Suprapubic skin (tissue), 4 donors: Measurements from ENCODE around the gene ARHGEF17. TPM values are rescaled to one million over a fixed set of nuclear protein-coding genes. Genes with fewer than 3 reads are reported as not detected.
A peak's percentile ranks its signal among the peaks of the same experiment; 100 is the strongest.

ENCODE experiments used
- DNase-seq, 2 donors: peaks; one replicate each; pipeline ENCODE4 v3.0.0-alpha.2; 2019; ENCODE audit warnings: low spot score in 2 of 2
- H3K27ac ChIP-seq: fragments of 200-600 bp; sonication (generic); one replicate; pipeline ENCODE4 v1.5.1; 2019
- H3K27me3 ChIP-seq: fragments of 200-600 bp; sonication (generic); one replicate; pipeline ENCODE4 v1.5.1; 2019
- H3K36me3 ChIP-seq: fragments of 200-600 bp; sonication (generic); one replicate; pipeline ENCODE4 v1.5.1; 2019
- H3K4me1 ChIP-seq: fragments of 200-600 bp; sonication (generic); one replicate; pipeline ENCODE4 v1.5.1; 2019
- H3K4me3 ChIP-seq: fragments of 200-600 bp; sonication (generic); one replicate; pipeline ENCODE4 v1.5.1; 2019; ENCODE audit warnings: mild to moderate bottlenecking
- H3K9me3 ChIP-seq: fragments of 200-600 bp; sonication (generic); one replicate; pipeline ENCODE4 v1.5.1; 2019
- CTCF ChIP-seq, 2 donors: fragments of 200-600 bp in 1 of 2; fragments of 450-650 bp in 1 of 2; sonication (generic) in 1 of 2; IDR thresholded peaks; one replicate each; pipeline ENCODE4 v1.5.1; 2016 to 2019; ENCODE audit warnings: antibody characterized with exemption in 2 of 2, mild to moderate bottlenecking in 1 of 2, moderate library complexity in 1 of 2
- EP300 ChIP-seq: sonication (generic); formaldehyde crosslinking; IDR thresholded peaks from one replicate; pipeline ENCODE4 v1.6.1; 2017; ENCODE audit warnings: antibody characterized with exemption
- POLR2A ChIP-seq, 2 donors: fragments of 450-650 bp; IDR thresholded peaks; one replicate each; pipeline ENCODE4 v1.6.1; 2017; ENCODE audit warnings: antibody characterized with exemption in 2 of 2, mild to moderate bottlenecking in 2 of 2, moderate library complexity in 2 of 2
- POLR2AphosphoS5 ChIP-seq, 3 donors: sonication (generic); formaldehyde crosslinking; IDR thresholded peaks; one replicate each; pipeline ENCODE4 v1.6.1; 2017; ENCODE audit warnings: antibody characterized with exemption in 3 of 3
- WGBS: methylation state at CpG from one replicate; pipeline ENCODE4 v1.1.5; 2018; 5-methylcytosine and 5-hydroxymethylcytosine counted together
- total RNA-seq, 4 donors: library from RNA; depleted of rRNA; stranded (reverse); fragments of >200 nt; gene quantifications; one replicate each; pipeline ENCODE4 v1.1.0, GENCODE V29; 2016

Gene ARHGEF17
- total RNA-seq, 4 donors from 2014 or later: 8.3 to 25.0 (median 9.7) TPM

- H3K9me3 ChIP-seq: no peaks in the 10 kb centered on the region
- H3K4me3 ChIP-seq: no peak overlapping the region
- no peak overlapping the region for H3K27ac ChIP-seq
- no peak for TF ChIP-seq EP300
- TF ChIP-seq POLR2AphosphoS5 (IDR thresholded peaks at IDR 0.05): no peak
- TF ChIP-seq POLR2A (IDR thresholded peaks at IDR 0.05): no peak
- TF ChIP-seq CTCF (IDR thresholded peaks at IDR 0.05): no peak
- no peaks in the 10 kb centered on the region for H3K36me3 ChIP-seq
- 87% methylated on average over 7 of the region's 10 CpGs for WGBS
- H3K4me1 ChIP-seq: no peaks in the 10 kb centered on the region
- DNase-seq: no peak
- H3K27me3 ChIP-seq: no peaks in the 10 kb centered on the region
Measured at GRCh38 chr11:73299751-73300150, 8.3 kb upstream of the ARHGEF17 start.

GRCh38 chr11:73306069-73306841 is 1.8 kb upstream of the ARHGEF17 start:
- peaks cover 24% of the 10 kb centered on the region for H3K4me1 ChIP-seq
- H3K27me3 ChIP-seq: no peaks in the 10 kb centered on the region
- no peak overlapping the region for H3K4me3 ChIP-seq
- 84% methylated on average over 7 of the region's 7 CpGs for WGBS
- no peak for DNase-seq
- no peaks in the 10 kb centered on the region for H3K9me3 ChIP-seq
- no peak overlapping the region for H3K27ac ChIP-seq
- TF ChIP-seq CTCF (IDR thresholded peaks at IDR 0.05): no peak
- no peak for TF ChIP-seq POLR2A (IDR thresholded peaks at IDR 0.05)
- no peaks in the 10 kb centered on the region for H3K36me3 ChIP-seq

GRCh38 chr11:73306977-73307322 is 1.1 kb upstream of the ARHGEF17 start:
- Histone ChIP-seq H3K4me3 (peak overlapping the region; percentile 63), H3K27ac (no peak overlapping the region), H3K4me1 (peaks cover 29% of the 10 kb centered on the region), H3K36me3 (no peaks in the 10 kb centered on the region), H3K27me3 (no peaks in the 10 kb centered on the region), H3K9me3 (no peaks in the 10 kb centered on the region)
- 14% methylated on average over 18 of the region's 18 CpGs for WGBS
- DNase-seq: no peak
- no peak for TF ChIP-seq POLR2A (IDR thresholded peaks at IDR 0.05)

GRCh38 chr11:73307323-73308002 is 613 bp upstream of the ARHGEF17 start:
- peak overlapping the region; percentile 92 for H3K27ac ChIP-seq
- peak; percentile 99 for DNase-seq
- H3K4me3 ChIP-seq: peak overlapping the region; percentile 63
- H3K36me3 ChIP-seq: no peaks in the 10 kb centered on the region
- H3K9me3 ChIP-seq: no peaks in the 10 kb centered on the region
- no peaks in the 10 kb centered on the region for H3K27me3 ChIP-seq
- peaks cover 34% of the 10 kb centered on the region for H3K4me1 ChIP-seq
- under 1% methylated on average over 51 of the region's 56 CpGs for WGBS
- TF ChIP-seq POLR2AphosphoS5 (IDR thresholded peaks at IDR 0.05) (peak in 2 of 3 donors; percentile 39 to 61), CTCF (IDR thresholded peaks at IDR 0.05) (peak; percentile 84 to 90), EP300 (no peak), POLR2A (IDR thresholded peaks at IDR 0.05) (no peak)

- DNase-seq: peak; percentile 92 to 95
Measured at GRCh38 chr11:73308961-73309919, 1.2 kb downstream of the ARHGEF17 start.

More at GRCh38 chr11:73308961-73309919, 1.2 kb downstream of the ARHGEF17 start:
- peak overlapping the region; percentile 92 for H3K27ac ChIP-seq
- TF ChIP-seq POLR2AphosphoS5 (IDR thresholded peaks at IDR 0.05): peak in 2 of 3 donors; percentile 54 to 76
- TF ChIP-seq POLR2A (IDR thresholded peaks at IDR 0.05): peak in 1 of 2 donors; percentile 26
- TF ChIP-seq EP300: no peak
- no peak for TF ChIP-seq CTCF (IDR thresholded peaks at IDR 0.05)
- 16% methylated on average over 19 of the region's 78 CpGs for WGBS
- no peaks in the 10 kb centered on the region for H3K27me3 ChIP-seq
- H3K9me3 ChIP-seq: no peaks in the 10 kb centered on the region
- H3K36me3 ChIP-seq: no peaks in the 10 kb centered on the region
- H3K4me3 ChIP-seq: peak overlapping the region; percentile 63
- peaks cover 48% of the 10 kb centered on the region for H3K4me1 ChIP-seq
